DMS153 treated with DMSO at 0.1 percent for 48 hours (cell line): ENCODE results near the gene FCER2.

Experiments
- DNase-seq: peaks from one replicate; lab custom pipeline; 2025; ENCODE audit not compliant: unreplicated experiment; lab: John Stamatoyannopoulos, UW

The FCER2 gene

DNA sequence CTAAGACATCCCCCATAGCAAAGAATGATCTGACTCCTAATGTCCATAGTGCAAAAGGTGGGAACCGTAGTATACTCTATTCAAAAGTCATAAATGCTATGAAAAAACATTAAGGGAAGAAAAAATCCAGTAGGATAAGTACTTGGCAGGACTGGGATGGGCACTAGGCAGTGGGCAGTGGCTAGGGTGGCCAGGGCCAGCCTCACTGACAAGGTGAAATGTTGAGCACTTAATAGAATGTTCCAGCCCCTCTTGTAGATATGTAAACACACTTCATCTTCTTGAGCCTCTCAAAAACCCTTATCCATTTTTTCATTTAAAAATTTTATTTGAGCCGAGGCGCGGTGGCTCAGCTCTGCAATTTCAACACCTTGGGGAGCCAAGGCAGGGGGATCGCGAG lies 31.4 kb upstream of the FCER2 start:
- no peak for DNase-seq

DNA sequence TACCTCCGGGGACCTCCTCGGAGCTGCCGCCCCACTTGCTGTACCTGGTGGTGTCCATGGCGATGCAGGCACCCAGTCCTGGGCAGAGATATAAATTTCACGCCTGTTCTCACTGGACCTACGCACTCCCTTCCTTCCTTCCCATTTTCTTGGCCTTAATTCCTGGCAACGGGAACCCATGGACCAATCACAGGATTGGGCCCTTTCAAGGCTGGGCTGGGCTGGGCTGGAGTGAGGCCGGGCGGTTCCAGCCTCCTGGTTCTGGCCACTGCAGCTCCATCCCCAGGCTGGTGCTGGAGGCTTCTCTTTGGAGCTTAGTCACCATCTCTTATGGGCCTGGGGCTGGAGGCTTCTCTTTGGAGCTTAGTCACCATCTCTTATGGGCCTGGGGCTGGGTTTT lies 30.1 kb upstream of the FCER2 start, which contains the start of gene CLEC4G:
TSS of gene CLEC4G (minus strand) at position 66 of the 400 bp plus-strand sequence. CDS start at position 58, 8 bp downstream.
- DNase-seq: no peak

DNA sequence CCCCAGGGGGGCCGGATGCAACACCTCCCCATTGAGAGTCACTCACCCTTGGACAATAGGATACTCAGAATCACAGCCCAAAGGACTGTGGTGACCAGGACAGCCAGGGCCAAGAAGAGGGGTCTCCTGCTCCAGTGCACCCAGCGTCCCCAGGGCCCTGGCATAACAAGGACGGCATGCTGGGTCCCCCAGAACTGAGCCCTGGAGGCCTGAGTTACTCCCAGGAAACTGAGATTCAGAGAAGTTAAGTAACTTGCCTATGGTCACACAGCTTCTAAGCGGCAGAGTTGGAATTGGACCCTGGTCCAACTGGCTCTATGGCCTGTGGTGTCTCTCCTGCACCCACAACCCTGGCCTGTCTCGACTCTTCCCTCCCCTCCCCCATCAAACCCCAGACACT lies 29.7 kb upstream of the FCER2 start:
- DNase-seq: no peak

DNA sequence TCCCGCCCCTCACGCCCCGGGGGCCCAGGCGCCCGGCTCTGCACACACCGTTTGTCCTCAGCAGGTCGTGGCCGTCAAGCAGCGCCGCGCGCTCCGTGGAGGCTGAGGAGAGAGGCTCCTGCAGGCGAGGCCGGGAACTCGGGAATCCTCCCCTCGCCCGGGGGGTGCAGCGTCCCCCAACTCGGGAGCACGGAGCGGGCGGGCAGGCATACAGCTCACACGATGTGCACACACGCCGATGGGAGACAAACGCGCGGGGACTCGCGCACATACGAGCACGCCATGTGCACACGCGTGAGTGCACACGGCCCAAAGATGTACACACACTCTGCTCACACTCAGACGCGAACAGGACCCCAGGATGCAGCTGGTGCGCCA lies 29.3 kb upstream of the FCER2 start:
- DNase-seq: no peak

DNA sequence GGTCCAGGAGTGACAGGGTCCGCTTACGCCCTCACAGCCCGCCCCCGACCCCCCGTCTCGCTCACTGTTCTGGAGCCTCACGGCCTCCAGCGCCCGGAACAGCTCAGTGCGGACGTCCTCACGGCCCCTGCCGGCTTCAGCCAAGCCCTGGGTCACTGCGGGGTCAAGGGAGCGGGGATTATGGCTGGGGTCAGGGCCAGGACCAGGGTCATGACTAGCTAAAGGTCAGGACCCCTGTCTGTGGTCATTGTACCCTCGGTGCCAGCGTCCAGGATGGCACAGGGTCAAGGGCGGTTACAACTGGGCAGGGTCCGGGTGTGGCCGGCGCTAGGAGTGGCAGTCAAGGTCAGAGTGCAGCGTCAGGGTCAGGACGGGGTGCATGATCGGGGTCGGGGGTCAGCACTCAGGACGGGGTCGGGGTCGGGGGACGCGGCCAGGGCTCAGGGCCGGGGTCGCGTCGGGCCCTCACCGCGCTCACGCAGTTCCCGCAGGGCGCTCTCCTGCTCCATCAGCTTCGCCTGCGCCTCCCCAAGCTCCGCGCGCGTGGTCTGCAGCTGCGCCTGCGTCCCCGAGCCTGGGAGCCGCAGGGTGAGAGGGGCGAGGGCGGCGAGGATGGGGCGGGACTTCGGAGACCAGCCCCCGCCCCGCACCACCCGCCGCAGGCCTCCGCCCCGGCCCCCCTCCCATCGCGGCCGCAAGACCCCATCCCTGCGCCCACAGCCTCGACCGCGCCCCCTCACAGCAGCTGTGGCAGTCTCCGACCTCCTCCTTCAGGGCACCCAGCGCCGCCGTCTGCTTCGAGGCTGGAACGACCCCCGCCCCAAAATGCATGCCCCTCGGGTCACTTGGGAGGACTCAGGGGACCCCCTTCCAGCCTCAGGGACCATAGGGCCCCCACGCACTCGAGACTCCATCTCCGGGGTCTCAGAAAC lies 28.6 kb upstream of the FCER2 start:
- no peak for DNase-seq

DNA sequence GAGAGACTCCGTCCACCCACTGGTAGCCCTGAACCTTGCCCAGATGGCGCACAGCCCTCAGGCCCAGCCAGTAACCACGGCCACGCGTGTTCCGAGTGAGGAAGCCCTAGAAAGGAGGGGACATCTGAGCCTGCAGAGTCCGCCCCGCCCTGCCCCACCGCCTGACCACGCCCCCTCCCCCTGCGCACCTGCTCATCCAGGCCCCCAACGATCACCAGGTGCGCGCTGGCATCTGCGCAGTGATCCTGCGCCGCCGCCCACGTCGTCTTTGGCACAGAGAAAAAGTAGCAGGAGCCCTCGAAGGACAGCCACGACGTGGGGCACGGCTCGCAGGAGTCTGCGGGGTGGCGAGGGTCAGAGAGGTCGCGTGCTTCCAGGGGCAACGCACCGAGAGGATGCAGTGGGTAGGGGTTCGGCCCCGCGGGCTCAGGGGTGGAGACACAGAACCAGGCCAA lies 27.9 kb upstream of the FCER2 start:
- DNase-seq: no peak

DNA sequence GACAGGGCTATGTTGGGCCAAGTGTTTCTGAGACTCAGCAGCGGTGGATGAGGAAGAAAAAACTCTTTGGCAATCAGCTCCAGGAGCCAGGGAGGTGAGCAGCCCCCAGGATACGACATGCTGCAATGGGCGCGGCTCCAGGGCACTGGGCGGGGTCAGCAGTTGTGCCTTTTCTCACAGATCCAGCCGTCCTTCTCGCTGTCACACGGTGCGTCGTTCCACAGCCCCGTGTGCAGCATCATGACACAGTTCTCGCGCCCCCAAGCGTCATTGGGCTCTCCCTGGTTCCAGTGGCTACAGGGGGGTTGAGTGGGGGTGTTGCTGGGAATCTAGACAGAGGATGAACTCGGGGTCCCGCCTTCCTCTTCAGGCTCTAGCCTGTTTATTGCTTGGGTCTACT lies 27.3 kb upstream of the FCER2 start:
- DNase-seq: no peak

DNA sequence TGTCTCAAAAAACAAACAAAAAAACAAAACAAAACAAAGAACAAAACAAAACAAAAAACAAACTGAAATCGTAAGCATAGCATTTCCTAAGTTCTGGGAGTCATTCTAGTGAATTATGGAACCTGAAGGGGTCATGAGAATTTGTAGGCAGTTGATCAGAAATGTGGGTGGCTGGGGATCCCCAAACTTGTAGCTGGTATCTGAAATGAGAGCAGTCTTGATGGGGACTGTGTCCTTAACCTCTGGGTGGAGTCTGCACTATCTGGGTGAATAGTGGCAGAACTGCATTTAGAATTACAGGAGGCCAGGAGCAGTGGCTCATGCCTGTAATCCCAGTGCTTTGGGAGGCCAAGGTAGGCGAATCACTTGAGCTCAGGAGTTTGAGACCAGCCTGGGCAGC lies 23.9 kb upstream of the FCER2 start:
- no peak for DNase-seq

DNA sequence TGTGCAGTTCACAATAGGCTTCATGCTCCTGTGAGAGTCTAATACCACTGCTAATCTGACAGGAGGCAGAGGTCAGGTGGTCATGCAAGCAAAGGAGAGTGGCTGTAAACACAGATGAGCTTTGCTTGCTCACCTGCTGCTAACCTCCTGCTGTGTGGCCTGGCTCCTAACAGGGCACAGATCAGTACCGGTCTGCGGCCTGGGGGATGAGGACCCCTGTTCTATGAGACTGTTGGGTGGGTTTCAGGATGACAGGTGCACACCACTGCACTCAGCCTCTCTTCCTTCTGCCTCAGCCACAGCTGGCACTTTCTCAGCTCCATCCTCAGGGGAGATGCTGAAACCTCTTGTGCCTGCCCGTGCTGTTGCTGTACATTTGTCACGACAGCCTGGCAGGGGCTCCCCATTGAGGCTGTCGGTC lies 20.3 kb upstream of the FCER2 start:
- DNase-seq: no peak

DNA sequence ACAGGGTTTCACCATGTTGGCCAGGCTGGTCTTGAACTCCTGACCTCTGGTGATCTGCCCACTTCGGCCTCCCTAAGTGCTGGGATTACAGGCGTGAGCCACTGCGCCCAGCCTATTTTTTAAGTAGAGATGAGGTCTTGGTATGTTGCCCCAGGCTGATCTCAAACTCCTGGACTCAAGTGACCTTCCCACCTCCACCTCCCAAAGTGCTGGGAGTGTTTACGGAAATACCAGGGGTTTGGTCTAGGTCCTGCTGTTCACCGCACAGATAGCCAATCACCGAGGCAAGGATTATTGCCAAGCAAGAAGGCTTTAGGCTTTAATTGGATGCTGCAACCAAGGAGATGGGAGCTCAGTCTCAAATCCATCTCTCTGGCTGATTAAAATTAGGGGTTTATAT lies 18.4 kb upstream of the FCER2 start:
- DNase-seq: no peak

DNA sequence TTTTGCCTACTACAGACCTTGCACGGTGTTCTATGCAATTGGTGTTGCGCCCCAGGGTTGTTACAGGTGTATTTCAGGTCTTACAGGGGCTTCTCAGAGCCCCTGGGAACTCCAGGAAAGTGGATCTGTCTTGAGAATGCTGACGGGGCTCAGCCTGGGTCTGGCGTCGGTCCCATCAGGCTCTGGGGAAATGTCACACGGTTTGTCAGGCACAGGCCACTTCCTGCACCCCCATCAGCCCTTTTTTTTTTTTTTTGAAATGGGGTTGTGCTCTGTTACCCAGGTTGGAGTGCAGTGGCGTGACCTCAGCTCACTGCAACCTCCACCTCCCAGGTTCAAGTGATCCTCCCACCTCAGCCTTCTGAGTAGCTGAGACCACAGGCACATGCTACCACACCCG lies 16.7 kb upstream of the FCER2 start:
- DNase-seq: no peak

DNA sequence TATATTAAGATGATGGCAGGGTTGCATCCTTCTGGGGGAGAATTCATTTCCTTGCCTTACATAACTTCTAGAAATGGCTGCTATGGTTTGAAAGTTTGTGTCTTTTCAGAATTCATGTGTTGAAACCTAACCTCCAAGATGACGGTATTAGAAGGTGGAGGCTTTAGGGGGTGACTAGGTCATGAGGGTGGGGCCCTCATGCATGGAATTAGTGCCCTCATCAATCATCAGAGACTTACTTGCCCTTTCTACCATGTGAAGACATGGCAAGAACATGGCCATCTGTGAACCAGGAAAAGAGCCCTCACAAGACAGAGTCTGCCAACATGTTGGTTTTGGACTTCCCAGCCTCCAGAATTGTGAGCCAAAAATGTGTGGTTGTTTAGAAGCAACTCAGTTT lies 14.8 kb upstream of the FCER2 start:
- DNase-seq: no peak

DNA sequence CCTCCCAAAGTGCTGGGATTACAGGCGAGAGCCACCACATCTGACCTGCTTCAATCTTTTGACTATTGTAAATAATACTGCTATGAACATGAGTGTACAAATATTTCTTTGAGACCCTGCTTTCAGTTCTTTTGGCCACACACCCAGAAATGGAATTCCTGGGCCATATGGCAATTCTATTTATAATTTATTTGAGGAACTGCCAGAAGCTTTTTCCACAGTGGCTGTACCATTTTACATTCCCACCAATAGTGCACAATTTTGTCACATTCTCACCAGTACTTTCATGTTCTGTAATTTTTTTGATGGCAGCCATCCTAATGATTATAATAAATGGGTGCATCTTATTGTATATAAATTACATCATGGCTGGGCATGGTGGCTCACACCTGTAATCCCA lies 13.7 kb upstream of the FCER2 start:
- DNase-seq: no peak

DNA sequence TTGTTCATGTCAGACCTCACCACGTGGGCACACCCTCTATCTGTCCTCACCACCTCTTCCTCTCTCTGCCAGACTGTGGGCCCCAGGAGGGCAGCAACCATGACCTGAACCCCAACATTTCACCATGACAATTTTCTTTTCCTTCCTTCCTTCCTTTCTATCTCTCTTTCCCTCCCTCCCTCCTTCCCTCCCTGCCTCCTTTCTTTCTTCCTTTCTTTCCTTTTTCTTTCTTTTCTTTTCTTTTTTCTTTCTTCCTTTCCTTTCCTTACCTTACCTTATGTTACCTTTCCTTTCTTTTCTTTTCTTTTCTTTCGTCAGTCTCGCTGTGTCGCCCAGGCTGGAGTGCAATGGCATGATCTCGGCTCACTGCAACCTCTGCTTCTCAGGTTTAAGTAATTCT lies 8.7 kb upstream of the FCER2 start:
- no peak for DNase-seq

DNA sequence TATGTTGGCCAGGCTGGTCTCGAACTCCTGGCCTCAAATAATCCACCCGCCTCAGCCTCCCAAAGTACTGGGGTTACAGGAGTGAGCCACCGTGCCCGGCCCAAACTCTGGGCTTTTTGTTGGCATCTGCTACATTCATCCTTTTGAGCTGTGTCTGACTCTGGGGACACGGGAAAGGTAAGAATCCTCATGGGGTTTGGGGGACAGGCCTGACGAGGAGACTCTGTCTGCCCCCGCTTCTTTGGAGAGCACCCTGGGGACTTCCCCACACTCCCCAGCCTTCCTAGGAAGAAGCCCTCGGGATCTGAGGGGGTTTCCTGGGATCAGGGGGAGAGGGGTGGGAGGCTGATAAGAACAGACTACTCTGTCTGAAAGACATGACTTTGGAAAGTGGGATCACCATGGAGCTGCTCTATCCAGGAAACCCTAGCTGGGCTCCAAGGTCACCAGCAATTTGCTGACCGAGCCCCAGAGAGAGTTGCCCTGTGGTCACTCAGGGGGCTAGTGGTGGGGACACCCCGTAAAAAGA lies 8.1 kb upstream of the FCER2 start:
- DNase-seq: no peak

DNA sequence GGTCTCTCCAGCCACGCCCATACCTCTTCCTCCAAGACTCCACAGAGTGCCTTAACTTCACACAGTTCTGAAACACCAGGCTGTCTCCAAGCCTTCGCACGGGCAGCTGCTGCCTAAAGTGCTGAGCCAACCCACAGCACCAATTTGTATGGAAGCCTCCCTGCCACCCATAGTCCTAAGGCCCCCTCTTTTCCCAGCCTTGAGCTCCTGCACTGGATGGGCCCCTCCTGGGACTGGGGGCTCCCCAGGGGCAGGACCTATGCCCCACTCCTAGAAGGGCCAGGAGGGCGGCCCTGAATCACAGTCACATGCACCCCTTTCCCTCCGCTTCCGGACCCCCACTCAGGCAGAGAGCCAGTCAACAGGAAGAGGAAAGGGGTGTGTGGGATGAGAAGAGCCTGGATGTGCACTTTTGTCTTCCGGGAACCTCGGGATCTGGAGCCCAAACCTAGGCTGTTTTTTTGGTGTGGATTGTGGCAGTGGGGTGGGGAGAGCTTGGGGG lies 5.1 kb upstream of the FCER2 start:
- DNase-seq: no peak

DNA sequence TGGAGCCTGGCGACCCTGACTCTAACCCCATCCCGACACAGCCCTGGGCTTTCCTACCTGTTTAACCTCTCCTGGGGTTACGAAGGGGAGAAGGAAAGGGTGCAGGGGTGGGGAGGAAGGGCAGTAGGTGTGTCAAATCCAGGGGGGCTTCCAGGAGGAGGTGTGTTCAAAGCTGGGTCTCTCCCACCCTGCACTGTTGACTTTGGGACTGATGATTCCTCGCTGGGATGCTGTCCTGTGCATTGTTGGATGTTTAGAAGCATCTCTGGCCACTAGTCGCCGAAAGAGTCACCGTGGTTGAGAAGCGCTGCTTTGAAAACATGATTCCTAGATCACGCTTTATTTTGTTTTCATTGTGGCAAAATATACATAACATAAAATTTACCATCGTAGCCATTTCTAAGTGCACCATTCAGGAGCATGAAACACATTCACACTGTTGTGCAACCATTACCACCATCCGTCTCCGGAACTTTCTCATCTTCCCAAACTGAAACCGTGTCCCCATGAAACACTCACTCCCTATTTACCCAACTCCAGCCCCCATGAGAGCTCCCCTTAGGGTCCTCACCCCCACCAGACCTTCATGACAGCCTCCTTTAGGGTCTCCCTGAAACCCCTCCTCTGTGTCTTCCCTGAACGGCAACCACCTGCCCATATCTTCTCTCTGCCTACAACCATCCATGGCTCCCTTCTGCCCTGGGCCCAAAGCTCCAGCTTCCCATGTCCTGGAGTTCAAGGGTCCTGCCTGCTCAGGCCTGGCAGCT lies 4.4 kb upstream of the FCER2 start:
- no peak for DNase-seq

DNA sequence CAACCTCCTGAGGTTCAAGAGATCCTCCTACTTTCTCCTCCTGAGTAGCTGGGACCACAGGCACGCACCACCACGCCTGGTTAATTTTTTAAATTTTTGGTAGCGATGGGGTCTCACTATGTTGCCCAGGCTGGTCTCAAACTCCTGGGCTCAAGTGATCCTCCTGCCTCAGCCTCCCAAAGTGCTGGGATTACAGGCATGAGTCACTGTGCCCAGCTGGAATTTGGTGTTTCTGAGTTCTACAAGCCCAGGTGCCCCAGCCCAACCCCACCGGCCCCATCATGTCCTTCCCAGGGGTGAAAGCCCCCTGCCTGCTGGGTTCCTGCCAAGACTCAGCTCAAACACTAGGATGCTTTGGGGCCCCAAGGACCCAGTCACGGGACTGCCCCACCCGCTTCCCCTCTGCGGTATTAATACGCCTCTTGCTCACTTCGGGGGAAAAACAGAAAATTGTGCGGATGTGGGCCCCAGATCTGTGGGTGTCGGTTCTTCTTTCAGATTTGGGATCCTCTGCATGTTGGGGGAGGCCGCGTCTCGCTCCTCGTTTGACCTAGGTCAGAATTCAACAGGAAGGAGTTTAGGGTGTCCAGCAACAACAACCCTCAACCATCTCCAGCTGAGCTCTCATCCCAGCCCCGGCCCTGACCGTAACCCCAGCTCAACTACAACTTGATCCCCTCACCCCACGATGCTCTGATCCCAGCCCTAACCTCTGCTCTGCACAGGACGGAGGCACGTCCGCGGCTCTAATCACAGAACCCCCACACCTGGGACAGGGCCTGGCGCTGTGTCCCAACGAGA lies 3.7 kb upstream of the FCER2 start:
- no peak for DNase-seq

DNA sequence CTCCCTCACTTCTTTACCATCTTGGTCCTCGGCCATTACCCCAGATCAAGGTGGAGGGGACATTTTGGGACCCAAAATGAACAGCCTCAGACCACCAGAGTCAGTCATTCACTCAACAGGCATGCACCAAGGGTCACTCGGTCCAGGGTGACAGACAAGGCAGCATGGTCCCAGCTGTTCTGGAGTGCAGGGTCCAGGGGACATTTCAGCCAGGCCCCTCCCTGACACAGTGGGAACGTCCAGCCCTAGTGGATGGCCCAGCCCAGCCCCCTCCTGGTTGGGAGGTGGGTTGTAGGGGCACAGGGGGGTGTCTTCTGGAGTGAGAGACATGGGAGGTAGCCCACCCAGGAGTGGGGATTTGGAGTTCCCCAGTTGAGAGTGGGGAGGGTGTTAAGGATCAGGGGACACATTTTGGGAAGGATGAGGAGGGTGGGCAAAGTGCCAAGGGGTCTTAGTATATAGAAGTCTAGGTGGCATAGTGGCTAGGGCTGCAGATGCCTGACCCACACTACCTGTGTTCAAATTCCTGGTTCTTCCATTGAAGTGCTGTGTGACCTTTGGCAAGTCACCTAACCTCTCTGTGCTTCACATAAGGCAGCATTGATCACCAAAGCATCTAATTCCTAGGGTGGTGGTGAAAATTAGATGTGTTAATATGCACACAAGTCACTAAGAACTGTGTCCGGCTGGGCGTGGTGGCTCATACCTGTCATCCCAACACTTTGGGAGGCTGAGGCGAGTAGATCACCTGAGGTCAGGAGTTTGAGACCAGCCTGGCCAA lies 2.5 kb upstream of the FCER2 start:
- no peak for DNase-seq

DNA sequence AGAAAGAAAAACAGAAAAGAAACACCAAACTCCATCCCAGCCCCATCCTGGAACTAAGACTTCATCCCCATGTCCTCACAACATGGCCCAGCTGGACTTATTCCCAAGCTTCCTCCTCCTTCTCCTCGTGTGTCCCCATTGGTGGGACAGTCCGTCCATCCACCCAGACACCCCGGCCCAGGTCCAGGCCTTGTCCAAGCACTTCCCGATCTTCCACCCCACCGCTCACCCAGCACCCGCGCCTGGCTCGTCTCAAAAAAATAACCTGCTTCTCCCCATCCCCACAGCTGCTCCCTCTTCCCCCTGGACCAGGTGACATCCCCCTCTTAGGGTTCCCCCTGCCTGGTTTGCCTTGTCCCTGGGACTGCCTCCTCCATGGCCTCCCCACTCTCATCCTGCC lies 1.4 kb upstream of the FCER2 start:
- DNase-seq: no peak
